Measurements from ENCODE around the gene CYBRD1. TPM values are rescaled to one million over a fixed set of nuclear protein-coding genes. Genes with fewer than 3 reads are reported as not detected.
A peak's percentile ranks its signal among the peaks of the same experiment; 100 is the strongest.

CYBRD1 gene
- total RNA-seq, 4 donors from 2014 or later = 462 to 802 (median 490) TPM

- H3K27ac ChIP-seq = peak overlapping the region in 1 of 3 donors; percentile 15
- DNase-seq = peak; percentile 40 to 48
- no peak for TF ChIP-seq POLR2A (IDR thresholded peaks at IDR 0.05)
- TF ChIP-seq, protein P1, sequence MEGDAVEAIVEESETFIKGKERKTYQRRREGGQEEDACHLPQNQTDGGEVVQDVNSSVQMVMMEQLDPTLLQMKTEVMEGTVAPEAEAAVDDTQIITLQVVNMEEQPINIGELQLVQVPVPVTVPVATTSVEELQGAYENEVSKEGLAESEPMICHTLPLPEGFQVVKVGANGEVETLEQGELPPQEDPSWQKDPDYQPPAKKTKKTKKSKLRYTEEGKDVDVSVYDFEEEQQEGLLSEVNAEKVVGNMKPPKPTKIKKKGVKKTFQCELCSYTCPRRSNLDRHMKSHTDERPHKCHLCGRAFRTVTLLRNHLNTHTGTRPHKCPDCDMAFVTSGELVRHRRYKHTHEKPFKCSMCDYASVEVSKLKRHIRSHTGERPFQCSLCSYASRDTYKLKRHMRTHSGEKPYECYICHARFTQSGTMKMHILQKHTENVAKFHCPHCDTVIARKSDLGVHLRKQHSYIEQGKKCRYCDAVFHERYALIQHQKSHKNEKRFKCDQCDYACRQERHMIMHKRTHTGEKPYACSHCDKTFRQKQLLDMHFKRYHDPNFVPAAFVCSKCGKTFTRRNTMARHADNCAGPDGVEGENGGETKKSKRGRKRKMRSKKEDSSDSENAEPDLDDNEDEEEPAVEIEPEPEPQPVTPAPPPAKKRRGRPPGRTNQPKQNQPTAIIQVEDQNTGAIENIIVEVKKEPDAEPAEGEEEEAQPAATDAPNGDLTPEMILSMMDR (IDR thresholded peaks at IDR 0.05) = no peak
- peaks cover 4 to 13% of the 10 kb centered on the region in 2 donors for H3K4me1 ChIP-seq
- H3K9me3 ChIP-seq = no peaks in the 10 kb centered on the region
- intact Hi-C loops (cut with DNase I) = no loop called here
- peaks cover 9 to 17% of the 10 kb centered on the region in 2 donors for H3K36me3 ChIP-seq
- H3K27me3 ChIP-seq = no peaks in the 10 kb centered on the region
- no peak overlapping the region for H3K4me3 ChIP-seq (replicated peaks in 1 of 3)
- WGBS, 2 donors = 63 to 69% methylated on average over 8 of the region's 8 CpGs
These were observed 31.6 kb downstream of the CYBRD1 start for GRCh38 chr2:171553858-171554257.

DNA sequence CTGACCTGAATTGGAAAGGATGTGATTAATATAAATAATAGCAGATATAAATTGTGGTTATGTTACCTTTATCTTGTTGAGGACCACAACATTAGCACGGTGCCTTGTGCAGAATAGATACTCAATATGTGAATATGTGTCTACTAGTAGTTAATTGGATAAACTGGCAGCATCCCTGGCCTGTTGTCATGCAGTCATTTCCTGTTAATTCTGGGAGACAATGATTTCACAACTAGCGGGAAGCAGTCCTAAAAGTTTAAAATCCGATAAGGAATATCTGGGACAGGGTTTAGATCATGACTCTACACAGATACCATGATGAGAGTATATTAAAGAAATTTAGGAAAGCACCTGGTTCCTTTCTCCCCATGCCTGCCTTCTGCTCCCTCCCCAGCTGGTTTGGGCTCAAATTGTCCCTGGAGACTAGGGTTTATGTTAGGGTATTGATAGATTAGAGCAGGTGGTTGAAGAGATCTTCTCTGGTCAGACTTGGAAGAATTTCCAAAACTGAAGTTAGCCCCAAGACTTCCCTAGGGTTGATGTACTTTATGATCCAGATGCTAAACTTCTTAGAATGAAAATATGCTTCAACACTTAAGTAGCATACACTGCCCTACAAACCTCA is 32.8 kb downstream of the CYBRD1 start:
- TF ChIP-seq POLR2A (IDR thresholded peaks at IDR 0.05) = no peak
- TF ChIP-seq, protein P1 (IDR thresholded peaks at IDR 0.05) = no peak
- no peaks in the 10 kb centered on the region for H3K27me3 ChIP-seq
- 59 to 88% methylated on average over 3 of the region's 3 CpGs for WGBS, 2 donors
- no peak overlapping the region for H3K27ac ChIP-seq
- peaks cover 6 to 14% of the 10 kb centered on the region in 2 donors for H3K4me1 ChIP-seq
- intact Hi-C loops (cut with DNase I) = no loop called here
- peaks cover 9 to 17% of the 10 kb centered on the region in 2 donors for H3K36me3 ChIP-seq
- H3K4me3 ChIP-seq (replicated peaks in 1 of 3) = no peak overlapping the region
- no peak for DNase-seq
- no peaks in the 10 kb centered on the region for H3K9me3 ChIP-seq

DNA sequence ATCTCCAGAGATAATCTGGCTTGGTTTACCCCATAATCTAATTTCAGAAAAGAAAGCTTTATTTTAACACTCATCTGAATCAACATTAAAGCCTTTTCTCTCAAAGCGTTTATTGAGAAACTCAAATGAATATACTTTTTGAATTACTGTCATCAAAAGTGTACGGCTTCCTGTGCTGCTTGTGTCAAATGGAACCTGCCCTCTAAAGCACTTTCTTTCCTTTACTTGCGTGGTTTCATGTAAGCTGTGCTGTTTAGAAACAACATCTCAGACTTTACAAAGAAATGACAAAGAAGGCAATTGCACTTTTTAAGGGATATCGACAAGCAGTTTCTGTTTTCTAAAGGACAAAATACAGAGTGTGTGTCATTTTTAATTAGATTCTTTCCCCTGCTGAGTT is 35.1 kb downstream of the CYBRD1 start:
- Histone ChIP-seq H3K4me3 (replicated peaks in 1 of 3) (no peak overlapping the region), H3K9me3 (no peaks in the 10 kb centered on the region), H3K4me1 (peaks cover 6 to 14% of the 10 kb centered on the region in 2 donors), H3K36me3 (peaks cover 9 to 17% of the 10 kb centered on the region in 2 donors), H3K27ac (no peak overlapping the region), H3K27me3 (no peaks in the 10 kb centered on the region)
- no peak for TF ChIP-seq POLR2A (IDR thresholded peaks at IDR 0.05)
- TF ChIP-seq, protein P1 (IDR thresholded peaks at IDR 0.05) = no peak
- no peak for DNase-seq
- WGBS, 2 donors = 77 to 78% methylated on average over 4 of the region's 4 CpGs
- intact Hi-C loops (cut with DNase I) = no loop called here

GRCh38 chr2:171563301-171563700 is 41.0 kb downstream of the CYBRD1 start:
- WGBS, 2 donors = 69 to 71% methylated on average over 3 of the region's 3 CpGs
- no peaks in the 10 kb centered on the region for H3K9me3 ChIP-seq
- H3K27ac ChIP-seq = no peak overlapping the region
- no peak overlapping the region for H3K4me3 ChIP-seq (replicated peaks in 1 of 3)
- H3K4me1 ChIP-seq = peaks cover 5 to 6% of the 10 kb centered on the region in 2 donors
- DNase-seq = peak; percentile 16 to 22
- no peaks in the 10 kb centered on the region for H3K27me3 ChIP-seq
- TF ChIP-seq, protein P1 (IDR thresholded peaks at IDR 0.05) = no peak
- no peak for TF ChIP-seq POLR2A (IDR thresholded peaks at IDR 0.05)
- H3K36me3 ChIP-seq = no peaks in the 10 kb centered on the region
- intact Hi-C loops (cut with DNase I) = no loop called here

- Histone ChIP-seq H3K27me3 (no peaks in the 10 kb centered on the region), H3K4me1 (no peaks in the 10 kb centered on the region), H3K4me3 (replicated peaks in 1 of 3) (no peak overlapping the region), H3K36me3 (no peaks in the 10 kb centered on the region), H3K9me3 (no peaks in the 10 kb centered on the region), H3K27ac (no peak overlapping the region)
- DNase-seq = no peak
- intact Hi-C loops (cut with DNase I) = no loop called here
- TF ChIP-seq, protein P1 (IDR thresholded peaks at IDR 0.05) = no peak
- no peak for TF ChIP-seq POLR2A (IDR thresholded peaks at IDR 0.05)
- 88 to 90% methylated on average over 5 of the region's 5 CpGs for WGBS, 2 donors
These were observed 42.2 kb downstream of the CYBRD1 start for GRCh38 chr2:171564463-171564862.
